Endothelial cell of umbilical vein (primary cell): ENCODE data around the gene RNF227. TPM values are rescaled to one million over a fixed set of nuclear protein-coding genes. Genes with fewer than 3 reads are reported as not detected.

Experiments used
- BruUV-seq: library from RNA; stranded (reverse); fragments of 400-500 nt; replicated peaks from 2 replicates; lab custom pipeline; 2021; lab: Mats Ljungman, UMichigan
- CTCF ChIA-PET: fragments of 300-600, 350-600 bp; sonication (Branson Sonifier 250); formaldehyde crosslinking; loops from one replicate; lab custom pipeline; 2021; ENCODE audit warnings: antibody characterized with exemption, inconsistent platforms; lab: Charles Lee
- POLR2A ChIA-PET: fragments of 300-600, 350-600 bp; sonication (Branson Sonifier 250); formaldehyde crosslinking; loops from one replicate; lab custom pipeline; 2021; ENCODE audit warnings: antibody characterized with exemption, inconsistent platforms; lab: Charles Lee
- DNase-seq: peaks from one replicate; pipeline ENCODE4 v3.0.0-alpha.2; 2011; ENCODE audit warnings: low read depth, low spot score
- FAIRE-seq: peaks from 2 replicates; lab custom pipeline; 2011; peaks lifted over from hg19 to GRCh38; lab: Jason Lieb, UNC
- H2AFZ ChIP-seq: 2 replicates; pipeline ENCODE4 v1.6.0; 2012; ENCODE audit warnings: low read depth, low read length, control low read depth, inconsistent platforms
- H3K27ac ChIP-seq: 2 replicates; pipeline ENCODE4 v1.5.1; 2011; ENCODE audit warnings: low read depth, mild to moderate bottlenecking, control low read depth, low read length, moderate library complexity; ENCODE audit not compliant: insufficient read depth
- H3K27me3 ChIP-seq, 2 experiments: 2 replicates each; pipeline versions ENCODE4 v1.6.0 to v1.6.1; 2011; ENCODE audit warnings: low read length in 2 of 2, mixed read lengths in 1 of 2; ENCODE audit not compliant: control insufficient read depth in 2 of 2, insufficient read depth in 2 of 2
- H3K36me3 ChIP-seq, 2 experiments: 2 replicates in 1 of 2; 3 replicates in 1 of 2; pipeline ENCODE4 v1.5.1; 2011; ENCODE audit warnings: low read length in 2 of 2, mild to moderate bottlenecking in 1 of 2, moderate library complexity in 1 of 2; ENCODE audit not compliant: control insufficient read depth in 2 of 2, insufficient read depth in 2 of 2; ENCODE audit errors: extremely low read depth in 1 of 2
- H3K4me1 ChIP-seq: 3 replicates; pipeline ENCODE4 v1.5.1; 2011; ENCODE audit warnings: mild to moderate bottlenecking, low read length; ENCODE audit not compliant: control insufficient read depth, insufficient read depth; ENCODE audit errors: extremely low read depth
- H3K4me2 ChIP-seq: 2 replicates; pipeline ENCODE4 v1.6.1; 2011; ENCODE audit warnings: low read length, control low read depth, mixed read lengths; ENCODE audit not compliant: insufficient read depth
- H3K4me3 ChIP-seq, 3 experiments: fragments of 200-600 bp in 1 of 3; sonication (generic), shearing (Covaris generic) in 1 of 3; replicated peaks in 1 of 3; 2 replicates each; pipeline ENCODE4 v1.5.1; 2011 to 2016; ENCODE audit warnings: control low read depth in 3 of 3, low read length in 3 of 3, mild to moderate bottlenecking in 2 of 3, inconsistent platforms in 1 of 3, low read depth in 1 of 3, moderate library complexity in 1 of 3; ENCODE audit not compliant: insufficient read depth in 1 of 3
- H3K79me2 ChIP-seq: 2 replicates; pipeline ENCODE4 v1.6.0; 2012; ENCODE audit warnings: low read length, inconsistent platforms; ENCODE audit not compliant: control insufficient read depth, insufficient read depth
- H3K9ac ChIP-seq: replicated peaks from 2 replicates; pipeline ENCODE3; 2011; ENCODE audit warnings: low read length, control low read depth; ENCODE audit not compliant: insufficient read depth; ENCODE audit errors: extremely low read depth
- H3K9me1 ChIP-seq: replicated peaks from 3 replicates; pipeline ENCODE4 v1.6.0; 2011; ENCODE audit warnings: mild to moderate bottlenecking, low read length; ENCODE audit not compliant: control insufficient read depth, insufficient read depth; ENCODE audit errors: extremely low read depth
- H3K9me3 ChIP-seq: replicated peaks from 2 replicates; pipeline ENCODE4 v1.5.1; 2012; ENCODE audit warnings: low read length, inconsistent platforms; ENCODE audit not compliant: control insufficient read depth, insufficient read depth
- H4K20me1 ChIP-seq: replicated peaks from 2 replicates; pipeline ENCODE3; 2011; ENCODE audit warnings: mild to moderate bottlenecking, low read length; ENCODE audit not compliant: control insufficient read depth, insufficient read depth; ENCODE audit errors: extremely low read depth
- CTCF ChIP-seq, 2 donors: IDR thresholded peaks; 1 replicate in 1 of 2; 2 replicates in 1 of 2; pipeline ENCODE4 v1.5.1; 2011; ENCODE audit warnings: low read length in 2 of 2, mild to moderate bottlenecking in 2 of 2, moderate library complexity in 2 of 2, control low read depth in 1 of 2, inconsistent platforms in 1 of 2, low read depth in 1 of 2; ENCODE audit not compliant: insufficient read depth in 1 of 2; ENCODE audit errors: extremely low read depth in 1 of 2
- EZH2 ChIP-seq: IDR thresholded peaks from 2 replicates; pipeline ENCODE4 v1.6.1; 2012; ENCODE audit warnings: borderline replicate concordance, low read depth, mild to moderate bottlenecking, moderate library complexity, low read length, inconsistent platforms; ENCODE audit not compliant: severe bottlenecking
- FOS ChIP-seq: IDR thresholded peaks from 2 replicates; pipeline ENCODE4 v1.6.1; 2011; ENCODE audit warnings: mild to moderate bottlenecking, low read length, moderate library complexity, borderline replicate concordance; ENCODE audit not compliant: insufficient read depth
- GATA2 ChIP-seq: IDR thresholded peaks from 2 replicates; pipeline ENCODE4 v1.7.0; 2011; ENCODE audit warnings: low read depth, mild to moderate bottlenecking, moderate library complexity, mixed read lengths, low read length; ENCODE audit not compliant: insufficient read length, insufficient read depth
- JUN ChIP-seq: IDR thresholded peaks from 2 replicates; pipeline ENCODE4 v1.6.1; 2011; ENCODE audit warnings: borderline replicate concordance, low read depth; ENCODE audit not compliant: insufficient read length, insufficient read depth
- MAX ChIP-seq: IDR thresholded peaks from 2 replicates; pipeline ENCODE4 v1.6.1; 2011; ENCODE audit not compliant: insufficient read depth, insufficient read length
- MYC ChIP-seq: IDR thresholded peaks from one replicate; pipeline ENCODE4 v1.6.1; 2011; ENCODE audit warnings: mild to moderate bottlenecking, low read depth, low read length
- POLR2A ChIP-seq: IDR thresholded peaks from 2 replicates; pipeline ENCODE4 v1.6.1; 2012; ENCODE audit warnings: low read depth, mild to moderate bottlenecking, control low read depth, low read length
- POLR2AphosphoS5 ChIP-seq: IDR thresholded peaks from 2 replicates; pipeline ENCODE4 v1.6.1; 2012; ENCODE audit warnings: low read depth, mild to moderate bottlenecking, control low read depth, low read length, moderate library complexity; ENCODE audit not compliant: insufficient read depth
- dilution Hi-C: fragments of 300-500 bp; cut with MboI; formaldehyde crosslinking; loops from one replicate; pipeline ENCODE4 v1.15.0; 2019; ENCODE audit warnings: low sequenced_read_pairs; ENCODE audit not compliant: extremely low pct_ligation_motif_present
- intact Hi-C: fragments of 100-400 bp; cut with micrococcal nuclease; formaldehyde crosslinking; loops from one replicate; pipeline ENCODE4 v1.10.0; 2022
- polyA plus RNA-seq, 4 experiments: library from polyadenylated mRNA; depleted of rRNA in 3 of 4; stranded (reverse) in 3 of 4; unstranded in 1 of 4; fragments of >200 nt; gene quantifications; 2 replicates each; pipeline versions ENCODE4 v1.2.1 to v1.2.3, GENCODE V29; 2011 to 2012; ENCODE audit warnings: missing spikeins in 1 of 4
- total RNA-seq: library from RNA; stranded (reverse); gene quantifications from 2 replicates; pipeline ENCODE4 v1.2.3, GENCODE V29; 2021

Gene RNF227
- total and polyA plus RNA-seq, 2 donors (not counting 3 experiments of a cell fraction or from before 2014, with no cell fraction given) = 0.58 to 0.76 TPM

DNA sequence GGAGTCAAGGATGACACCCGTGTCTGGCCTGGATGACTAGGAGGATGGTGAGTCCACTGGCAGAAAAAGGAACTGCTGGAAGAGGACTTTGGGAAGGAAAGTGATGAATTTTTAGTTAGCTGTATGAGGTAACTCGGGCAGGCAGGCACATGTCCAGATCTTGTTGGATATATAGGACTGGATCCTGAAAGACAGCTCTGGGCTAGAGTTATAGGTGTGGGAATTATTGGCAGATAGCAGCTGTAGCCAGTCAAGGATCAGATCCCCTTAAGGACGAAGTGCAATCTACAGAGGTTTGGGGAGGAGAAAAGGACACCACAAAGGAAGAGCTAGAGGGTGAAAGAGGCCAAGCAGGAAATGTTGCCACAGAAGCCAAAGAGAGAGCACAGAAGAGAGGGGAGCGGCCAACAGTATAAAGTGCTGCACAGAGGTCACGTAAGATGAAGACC, 48.2 kb downstream of the RNF227 start:
- TF ChIP-seq JUN (no peak), FOS (no peak), GATA2 (no peak), POLR2A (no peak), CTCF (IDR thresholded peaks at IDR 0.05; ENCODE audit: extremely low read depth in 1 of 2, insufficient read depth in 1 of 2, low read depth in 1 of 2, low read length in 2 of 2) (no peak), MYC (no peak), EZH2 (no peak), MAX (no peak), POLR2AphosphoS5 (no peak)
- Histone ChIP-seq H4K20me1 (no peaks in the 10 kb centered on the region), H3K27me3 (no peaks in the 10 kb centered on the region), H3K9ac (no peak overlapping the region), H3K9me3 (no peaks in the 10 kb centered on the region), H3K4me1 (no peaks in the 10 kb centered on the region), H3K4me3 (no peak overlapping the region), H3K9me1 (no peaks in the 10 kb centered on the region), H3K79me2 (no peaks in the 10 kb centered on the region), H2AFZ (no peak overlapping the region), H3K27ac (no peak overlapping the region), H3K36me3 (peaks cover 3 to 4% of the 10 kb centered on the region in 2 experiments), H3K4me2 (no peak overlapping the region)
- BruUV-seq = no TSS peak
- DNase-seq (no peak), FAIRE-seq (no peak)
- ChIA-PET CTCF (interaction anchor here (1.3 to 1.5 kb wide), 2 partner anchors 21 to 115 kb away, joined by 3 to 4 read pairs; partner anchors contain the start of gene CHD3), POLR2A (no interaction called here)
- intact Hi-C loops = no loop called here
- dilution Hi-C loops = no loop called here
